ENCODE measurements around the gene HIF1AN. TPM values are rescaled to one million over a fixed set of nuclear protein-coding genes. Genes with fewer than 3 reads are reported as not detected.

Gene HIF1AN
- polyA plus RNA-seq, 1 donor (not counting 4 experiments of a cell fraction or from before 2014, with no cell fraction given) = 16.8 TPM

- Histone ChIP-seq H3K79me2 (ENCODE audit: control insufficient read depth, insufficient read depth, low read length) (no peaks in the 10 kb centered on the region), H3K27ac (ENCODE audit: control insufficient read depth, insufficient read depth, low read length) (no peak overlapping the region), H3K9me3 (ENCODE audit: control insufficient read depth, low read depth, low read length) (no peaks in the 10 kb centered on the region), H3K27me3 (ENCODE audit: control insufficient read depth, extremely low read depth, insufficient read depth, low read length) (peaks cover 75% of the 10 kb centered on the region), H3K9me1 (ENCODE audit: control insufficient read depth, extremely low read depth, insufficient read depth, low read length) (no peaks in the 10 kb centered on the region), H3K36me3 (ENCODE audit: control insufficient read depth in 2 of 2, extremely low read depth in 1 of 2, insufficient read depth in 2 of 2, low read length in 2 of 2) (no peaks in the 10 kb centered on the region), H4K20me1 (ENCODE audit: control insufficient read depth, extremely low read depth, insufficient read depth, low read length) (no peaks in the 10 kb centered on the region), H2AFZ (ENCODE audit: control insufficient read depth, low read length) (no peak overlapping the region), H3K9ac (ENCODE audit: control insufficient read depth, extremely low read depth, insufficient read depth, low read length) (no peak overlapping the region), H3K4me2 (ENCODE audit: control insufficient read depth, extremely low read depth, insufficient read depth, low read depth, low read length) (no peak overlapping the region), H3K4me1 (ENCODE audit: control insufficient read depth, extremely low read depth, insufficient read depth, low read length) (peaks cover 3% of the 10 kb centered on the region), H3K4me3 (ENCODE audit: control insufficient read depth in 2 of 3, extremely low read depth in 1 of 3, insufficient read depth in 2 of 3, low read depth in 1 of 3, low read length in 3 of 3) (no peak overlapping the region)
- DNase-seq (ENCODE audit: low read depth, low spot score) (no peak), FAIRE-seq (no peak)
- dilution Hi-C loops (cut with MboI; ENCODE audit: extremely low pct_ligation_motif_present, low sequenced_read_pairs) = loop anchor here (25.0 kb wide), 1 partner anchor 322 kb away; no protein-coding TSS in a partner anchor
- TF ChIP-seq, protein P1, sequence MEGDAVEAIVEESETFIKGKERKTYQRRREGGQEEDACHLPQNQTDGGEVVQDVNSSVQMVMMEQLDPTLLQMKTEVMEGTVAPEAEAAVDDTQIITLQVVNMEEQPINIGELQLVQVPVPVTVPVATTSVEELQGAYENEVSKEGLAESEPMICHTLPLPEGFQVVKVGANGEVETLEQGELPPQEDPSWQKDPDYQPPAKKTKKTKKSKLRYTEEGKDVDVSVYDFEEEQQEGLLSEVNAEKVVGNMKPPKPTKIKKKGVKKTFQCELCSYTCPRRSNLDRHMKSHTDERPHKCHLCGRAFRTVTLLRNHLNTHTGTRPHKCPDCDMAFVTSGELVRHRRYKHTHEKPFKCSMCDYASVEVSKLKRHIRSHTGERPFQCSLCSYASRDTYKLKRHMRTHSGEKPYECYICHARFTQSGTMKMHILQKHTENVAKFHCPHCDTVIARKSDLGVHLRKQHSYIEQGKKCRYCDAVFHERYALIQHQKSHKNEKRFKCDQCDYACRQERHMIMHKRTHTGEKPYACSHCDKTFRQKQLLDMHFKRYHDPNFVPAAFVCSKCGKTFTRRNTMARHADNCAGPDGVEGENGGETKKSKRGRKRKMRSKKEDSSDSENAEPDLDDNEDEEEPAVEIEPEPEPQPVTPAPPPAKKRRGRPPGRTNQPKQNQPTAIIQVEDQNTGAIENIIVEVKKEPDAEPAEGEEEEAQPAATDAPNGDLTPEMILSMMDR (optimal IDR thresholded peaks at IDR 0.05 in 1 of 3, IDR thresholded peaks at IDR 0.05 in 1 of 3, conservative IDR thresholded peaks at IDR 0.05 in 1 of 3; ENCODE audit: extremely low read depth in 1 of 3, insufficient read depth in 2 of 3, low read length in 3 of 3) = no peak
- TF ChIP-seq EZH2 (IDR thresholded peaks at IDR 0.05; ENCODE audit: low read length) = no peak
Observed at GRCh38 chr10:100565206-100565985, 29.7 kb downstream of the HIF1AN start.

- FAIRE-seq (no peak), DNase-seq (ENCODE audit: low read depth, low spot score) (no peak)
- Histone ChIP-seq H3K79me2 (ENCODE audit: control insufficient read depth, insufficient read depth, low read length) (no peaks in the 10 kb centered on the region), H3K27ac (ENCODE audit: control insufficient read depth, insufficient read depth, low read length) (no peak overlapping the region), H3K4me1 (ENCODE audit: control insufficient read depth, extremely low read depth, insufficient read depth, low read length) (peaks cover 3% of the 10 kb centered on the region), H4K20me1 (ENCODE audit: control insufficient read depth, extremely low read depth, insufficient read depth, low read length) (no peaks in the 10 kb centered on the region), H3K36me3 (ENCODE audit: control insufficient read depth in 2 of 2, extremely low read depth in 1 of 2, insufficient read depth in 2 of 2, low read length in 2 of 2) (no peaks in the 10 kb centered on the region), H3K9me1 (ENCODE audit: control insufficient read depth, extremely low read depth, insufficient read depth, low read length) (no peaks in the 10 kb centered on the region), H3K4me2 (ENCODE audit: control insufficient read depth, extremely low read depth, insufficient read depth, low read depth, low read length) (no peak overlapping the region), H3K27me3 (ENCODE audit: control insufficient read depth, extremely low read depth, insufficient read depth, low read length) (peaks cover 81% of the 10 kb centered on the region), H2AFZ (ENCODE audit: control insufficient read depth, low read length) (no peak overlapping the region), H3K4me3 (ENCODE audit: control insufficient read depth in 2 of 3, extremely low read depth in 1 of 3, insufficient read depth in 2 of 3, low read depth in 1 of 3, low read length in 3 of 3) (no peak overlapping the region), H3K9ac (ENCODE audit: control insufficient read depth, extremely low read depth, insufficient read depth, low read length) (no peak overlapping the region), H3K9me3 (ENCODE audit: control insufficient read depth, low read depth, low read length) (no peaks in the 10 kb centered on the region)
- TF ChIP-seq EZH2 (IDR thresholded peaks at IDR 0.05; ENCODE audit: low read length) = no peak
- TF ChIP-seq, protein P1 (optimal IDR thresholded peaks at IDR 0.05 in 1 of 3, IDR thresholded peaks at IDR 0.05 in 1 of 3, conservative IDR thresholded peaks at IDR 0.05 in 1 of 3; ENCODE audit: extremely low read depth in 1 of 3, insufficient read depth in 2 of 3, low read length in 3 of 3) = no peak
- dilution Hi-C loops (cut with MboI; ENCODE audit: extremely low pct_ligation_motif_present, low sequenced_read_pairs) = loop anchor here (25.0 kb wide), 1 partner anchor 321 kb away; no protein-coding TSS in a partner anchor
Observed at GRCh38 chr10:100566561-100566960, 30.8 kb downstream of the HIF1AN start.

All from keratinocyte (primary cell).